Smooth muscle cell (in vitro differentiated cells): ENCODE results near the gene TMEM169. TPM values are rescaled to one million over a fixed set of nuclear protein-coding genes. Genes with fewer than 3 reads are reported as not detected.

Source experiments
- DNase-seq: peaks from one replicate; lab custom pipeline; 2025; ENCODE audit not compliant: unreplicated experiment; lab: John Stamatoyannopoulos, UW
- H2AFZ ChIP-seq: fragments of 200-600 bp; sonication (generic); 2 replicates; pipeline ENCODE4 v1.6.0; 2016; ENCODE audit warnings: antibody characterized with exemption, low read depth, mild to moderate bottlenecking
- H3F3A ChIP-seq: fragments of 200-600 bp; sonication (generic); 2 replicates; pipeline ENCODE4 v1.6.0; 2017; ENCODE audit warnings: antibody characterized with exemption, low read depth
- H3K27ac ChIP-seq: fragments of 200-600 bp; sonication (generic); 2 replicates; pipeline ENCODE4 v1.5.1; 2016; ENCODE audit warnings: low read depth, mild to moderate bottlenecking
- H3K27me3 ChIP-seq: fragments of 200-600 bp; sonication (generic); 2 replicates; pipeline ENCODE4 v1.6.1; 2016; ENCODE audit warnings: low read depth, mild to moderate bottlenecking
- H3K36me3 ChIP-seq: fragments of 200-600 bp; sonication (generic); 2 replicates; pipeline ENCODE4 v1.5.1; 2016; ENCODE audit warnings: low read depth
- H3K4me1 ChIP-seq: fragments of 200-600 bp; sonication (generic); 2 replicates; pipeline ENCODE4 v1.5.1; 2016; ENCODE audit warnings: low read depth
- H3K4me2 ChIP-seq: fragments of 200-600 bp; sonication (generic); 2 replicates; pipeline ENCODE4 v1.6.0; 2016; ENCODE audit warnings: mild to moderate bottlenecking
- H3K4me3 ChIP-seq: fragments of 200-600 bp; sonication (generic); 2 replicates; pipeline ENCODE4 v1.5.1; 2016; ENCODE audit warnings: mild to moderate bottlenecking
- H3K79me2 ChIP-seq: fragments of 200-600 bp; sonication (generic); 2 replicates; pipeline ENCODE4 v1.6.0; 2016; ENCODE audit warnings: low read depth, mild to moderate bottlenecking
- H3K9ac ChIP-seq: fragments of 200-600 bp; sonication (generic); 2 replicates; pipeline ENCODE4 v1.6.0; 2016; ENCODE audit warnings: low read depth
- H3K9me3 ChIP-seq: fragments of 200-600 bp; sonication (generic); replicated peaks from 2 replicates; pipeline ENCODE4 v1.5.1; 2016; ENCODE audit warnings: low read depth
- H4K20me1 ChIP-seq: fragments of 200-600 bp; sonication (generic); 2 replicates; pipeline ENCODE4 v1.6.0; 2016; ENCODE audit warnings: low read depth
- CTCF ChIP-seq: fragments of 200-600 bp; sonication (generic); IDR thresholded peaks from 2 replicates; pipeline ENCODE4 v1.5.1; 2017; ENCODE audit warnings: borderline replicate concordance, mild to moderate bottlenecking, antibody characterized with exemption; ENCODE audit not compliant: insufficient read depth, poor library complexity, severe bottlenecking
- WGBS: methylation state at CpG from one replicate; pipeline ENCODE4 v1.1.7; 2016; ENCODE audit warnings: low lambda C conversion rate; 5-methylcytosine and 5-hydroxymethylcytosine counted together
- polyA plus RNA-seq: library from polyadenylated mRNA; unstranded; fragments of >200 nt; fragmentation: Nextera tagmentation; extraction: Ambion mirVana; gene quantifications from 2 replicates; pipeline ENCODE4 v1.2.1, GENCODE V29; 2016
- total RNA-seq: library from RNA; depleted of rRNA; stranded (reverse); fragments of >200 nt; gene quantifications from 2 replicates; pipeline ENCODE4 v1.2.3, GENCODE V29; 2014

Gene TMEM169
- total and polyA plus RNA-seq, 2 experiments from 2014 or later, result 3.6 to 5.7 TPM

GRCh38 chr2:216121255-216121654 is 39.5 kb downstream of the TMEM169 start:
- no peak overlapping the region for H3K9ac ChIP-seq
- H3K27ac ChIP-seq, result no peak overlapping the region
- H3K36me3 ChIP-seq, result peaks cover 71% of the 10 kb centered on the region
- H2AFZ ChIP-seq, result no peak overlapping the region
- DNase-seq, result no peak
- no peak for TF ChIP-seq CTCF
- no peaks in the 10 kb centered on the region for H3K27me3 ChIP-seq
- WGBS, result 95% methylated on average over 3 of the region's 3 CpGs
- H3K4me3 ChIP-seq, result no peak overlapping the region
- no peaks in the 10 kb centered on the region for H4K20me1 ChIP-seq
- H3K9me3 ChIP-seq, result no peaks in the 10 kb centered on the region
- peaks cover 30% of the 10 kb centered on the region for H3K4me1 ChIP-seq
- H3K4me2 ChIP-seq, result no peak overlapping the region
- no peaks in the 10 kb centered on the region for H3F3A ChIP-seq
- peaks cover 67% of the 10 kb centered on the region for H3K79me2 ChIP-seq

GRCh38 chr2:216126943-216127342 is 45.2 kb downstream of the TMEM169 start:
- no peaks in the 10 kb centered on the region for H3K9me3 ChIP-seq
- TF ChIP-seq CTCF, result no peak
- H3K27me3 ChIP-seq, result no peaks in the 10 kb centered on the region
- peaks cover 45% of the 10 kb centered on the region for H3K79me2 ChIP-seq
- H3K27ac ChIP-seq, result no peak overlapping the region
- H4K20me1 ChIP-seq, result peaks cover 39% of the 10 kb centered on the region
- H3K4me1 ChIP-seq, result no peaks in the 10 kb centered on the region
- H3F3A ChIP-seq, result no peaks in the 10 kb centered on the region
- H2AFZ ChIP-seq, result no peak overlapping the region
- no peak for DNase-seq
- H3K4me2 ChIP-seq, result no peak overlapping the region
- no peak overlapping the region for H3K9ac ChIP-seq
- H3K36me3 ChIP-seq, result peaks cover 57% of the 10 kb centered on the region
- H3K4me3 ChIP-seq, result no peak overlapping the region
- 94% methylated on average over 5 of the region's 5 CpGs for WGBS

- no peak overlapping the region for H3K4me3 ChIP-seq
- no peak overlapping the region for H3K4me2 ChIP-seq
- H2AFZ ChIP-seq, result no peak overlapping the region
- no peaks in the 10 kb centered on the region for H3K9me3 ChIP-seq
- H3K9ac ChIP-seq, result no peak overlapping the region
- H3K79me2 ChIP-seq, result peaks cover 47% of the 10 kb centered on the region
- no peaks in the 10 kb centered on the region for H3K27me3 ChIP-seq
- peaks cover 47% of the 10 kb centered on the region for H3K36me3 ChIP-seq
- 91% methylated on average over 6 of the region's 6 CpGs for WGBS
- H3K27ac ChIP-seq, result no peak overlapping the region
- TF ChIP-seq CTCF, result no peak
- H3F3A ChIP-seq, result no peaks in the 10 kb centered on the region
- H3K4me1 ChIP-seq, result no peaks in the 10 kb centered on the region
- peaks cover 42% of the 10 kb centered on the region for H4K20me1 ChIP-seq
- DNase-seq, result no peak
These were observed 48.7 kb downstream of the TMEM169 start for GRCh38 chr2:216130346-216130971.

- H3K4me1 ChIP-seq, result no peaks in the 10 kb centered on the region
- H3F3A ChIP-seq, result no peaks in the 10 kb centered on the region
- TF ChIP-seq CTCF, result no peak
- H2AFZ ChIP-seq, result no peak overlapping the region
- H3K27ac ChIP-seq, result no peak overlapping the region
- no peak overlapping the region for H3K4me2 ChIP-seq
- 97% methylated on average over 3 of the region's 3 CpGs for WGBS
- no peak overlapping the region for H3K4me3 ChIP-seq
- no peaks in the 10 kb centered on the region for H3K9me3 ChIP-seq
- peaks cover 42% of the 10 kb centered on the region for H3K36me3 ChIP-seq
- H3K79me2 ChIP-seq, result peaks cover 40% of the 10 kb centered on the region
- peaks cover 42% of the 10 kb centered on the region for H4K20me1 ChIP-seq
- DNase-seq, result no peak
- H3K27me3 ChIP-seq, result no peaks in the 10 kb centered on the region
- no peak overlapping the region for H3K9ac ChIP-seq
These were observed 49.6 kb downstream of the TMEM169 start for GRCh38 chr2:216131175-216131926.
